ENCODE measurements around the gene EHD4.

- no peak for TF ChIP-seq POLR2A (IDR thresholded peaks at IDR 0.05; ENCODE audit: low read depth, low read length)
- TF ChIP-seq TAF1 (IDR thresholded peaks at IDR 0.05; ENCODE audit: borderline replicate concordance, low read depth, low read length), result no peak
- no peak for TF ChIP-seq POLR2AphosphoS5 (IDR thresholded peaks at IDR 0.05; ENCODE audit: low read depth, low read length)
Observed at GRCh38 chr15:41980654-41981323, 8.4 kb upstream of the EHD4 start.

Measured in GM12892 (cell line).